ENCODE measurements around the gene CUBN.
"Not testable (repeated sequence)": the region's sequence is repeated elsewhere in the genome, so short reads cannot be mapped to it uniquely, and the experiment has no call there.

CUBN gene

GRCh38 chr10:17033529-17034260 lies 95.9 kb downstream of the CUBN start:
- DNase-seq = no peak

- no peak for DNase-seq
These were observed 97.7 kb downstream of the CUBN start for GRCh38 chr10:17031637-17032635.

- DNase-seq = peak; percentile 83
These were observed 99.9 kb downstream of the CUBN start for GRCh38 chr10:17029581-17030271.

- DNase-seq = no peak
These were observed 100.4 kb downstream of the CUBN start for GRCh38 chr10:17029239-17029580.

GRCh38 chr10:17028798-17029197 lies 100.8 kb downstream of the CUBN start:
- no peak for DNase-seq

GRCh38 chr10:17026686-17027485 lies 102.7 kb downstream of the CUBN start:
- peak; percentile 64 for DNase-seq

- DNase-seq = peak; percentile 96
These were observed 103.9 kb downstream of the CUBN start for GRCh38 chr10:17025444-17026295.

DNA sequence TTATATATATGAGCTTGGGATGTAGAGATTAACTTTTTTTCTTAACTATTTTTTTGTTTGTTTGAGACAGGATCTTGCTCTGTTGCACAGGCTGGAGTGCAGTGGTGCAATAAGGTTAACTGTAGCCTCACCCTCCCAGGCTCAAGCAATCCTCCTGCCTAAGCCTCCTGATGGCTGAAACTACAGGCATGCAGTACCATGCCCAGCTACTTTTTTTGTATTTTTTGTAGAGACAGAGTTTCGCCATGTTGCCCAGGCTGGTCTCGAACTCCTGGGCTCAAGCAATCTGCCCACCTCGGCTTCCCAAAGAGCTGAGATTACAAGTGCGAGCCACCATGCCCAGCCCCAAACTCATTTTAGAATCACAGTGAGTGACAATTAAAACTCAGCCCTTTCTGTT lies 105.2 kb downstream of the CUBN start:
- no peak for DNase-seq

GRCh38 chr10:17023386-17024298 lies 106.0 kb downstream of the CUBN start:
- DNase-seq = peak; percentile 96

GRCh38 chr10:17022896-17023295 lies 106.7 kb downstream of the CUBN start:
- no peak for DNase-seq

DNA sequence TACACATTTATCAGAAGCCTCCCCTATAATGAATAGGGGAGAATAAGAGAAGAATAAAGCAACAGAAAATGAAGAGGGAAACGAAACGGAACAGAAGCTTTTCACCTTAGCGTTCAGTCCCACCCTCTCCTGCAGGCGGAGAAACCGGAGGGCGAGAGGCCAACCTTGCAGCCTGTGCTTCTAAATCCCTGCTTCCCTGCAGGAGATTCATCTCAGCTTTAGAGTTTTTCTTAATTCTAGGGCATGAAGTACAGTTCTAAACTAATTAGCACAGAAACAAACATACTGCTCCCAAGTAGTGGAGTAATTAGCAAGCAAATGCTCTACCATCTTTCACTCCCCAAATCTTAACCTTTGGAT lies 107.2 kb downstream of the CUBN start:
- no peak for DNase-seq

DNA sequence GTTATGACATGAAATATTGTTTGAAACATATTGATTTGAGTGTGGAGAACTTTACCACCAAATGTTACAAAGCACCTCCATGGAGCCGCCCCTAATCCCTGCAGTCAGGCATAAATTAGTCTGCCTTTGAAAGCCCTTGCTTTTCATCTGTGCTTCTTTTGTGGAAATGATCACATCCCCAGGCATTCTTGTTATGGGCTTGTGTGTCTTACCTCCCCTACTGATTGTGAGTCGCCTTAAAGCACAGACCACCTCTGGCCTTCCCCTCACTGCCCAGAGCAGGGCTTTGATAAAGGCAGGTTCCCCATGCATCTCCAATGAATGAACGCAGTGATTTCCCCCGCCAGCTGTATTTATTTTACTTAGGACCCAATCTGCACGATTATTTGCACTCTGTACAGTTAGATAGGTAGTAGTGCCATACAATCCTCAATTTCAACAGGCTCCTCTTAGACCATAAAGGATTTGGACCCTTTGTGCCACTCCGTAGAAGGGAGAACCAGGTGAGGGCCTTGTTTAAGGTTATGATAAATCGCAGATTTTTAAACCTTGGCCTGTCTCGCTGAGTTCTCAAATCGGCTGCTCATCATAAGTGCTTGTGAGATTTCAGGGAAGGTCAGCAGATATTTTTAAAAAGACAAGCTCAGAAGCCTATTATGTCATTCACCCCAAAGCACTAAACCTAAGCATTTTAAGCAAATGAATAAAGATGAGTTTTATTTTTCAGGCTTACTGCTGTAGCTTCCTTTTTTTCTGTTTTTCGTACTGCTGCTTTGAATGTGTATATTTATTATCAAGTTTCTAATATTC lies 107.8 kb downstream of the CUBN start:
- DNase-seq = no peak

DNA sequence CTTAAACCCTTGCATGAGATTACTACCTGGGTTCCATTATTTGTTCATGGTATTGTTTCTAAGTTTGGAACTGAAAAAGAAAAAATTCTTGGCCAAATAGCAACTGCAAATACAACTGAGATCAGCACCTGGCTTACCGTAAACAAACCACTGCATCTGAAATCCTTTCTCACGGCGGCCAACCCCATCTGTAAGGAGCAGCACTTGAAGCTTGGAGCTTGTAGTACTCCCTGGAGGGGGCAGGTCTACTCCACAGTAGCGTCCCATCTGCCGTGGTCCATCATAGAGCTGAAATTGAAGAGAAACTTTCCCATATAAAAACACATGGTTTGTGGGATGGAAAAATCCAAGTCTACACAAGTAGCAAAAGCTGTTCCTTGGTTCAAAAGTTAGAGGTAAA lies 109.9 kb downstream of the CUBN start:
- DNase-seq = no peak

DNA sequence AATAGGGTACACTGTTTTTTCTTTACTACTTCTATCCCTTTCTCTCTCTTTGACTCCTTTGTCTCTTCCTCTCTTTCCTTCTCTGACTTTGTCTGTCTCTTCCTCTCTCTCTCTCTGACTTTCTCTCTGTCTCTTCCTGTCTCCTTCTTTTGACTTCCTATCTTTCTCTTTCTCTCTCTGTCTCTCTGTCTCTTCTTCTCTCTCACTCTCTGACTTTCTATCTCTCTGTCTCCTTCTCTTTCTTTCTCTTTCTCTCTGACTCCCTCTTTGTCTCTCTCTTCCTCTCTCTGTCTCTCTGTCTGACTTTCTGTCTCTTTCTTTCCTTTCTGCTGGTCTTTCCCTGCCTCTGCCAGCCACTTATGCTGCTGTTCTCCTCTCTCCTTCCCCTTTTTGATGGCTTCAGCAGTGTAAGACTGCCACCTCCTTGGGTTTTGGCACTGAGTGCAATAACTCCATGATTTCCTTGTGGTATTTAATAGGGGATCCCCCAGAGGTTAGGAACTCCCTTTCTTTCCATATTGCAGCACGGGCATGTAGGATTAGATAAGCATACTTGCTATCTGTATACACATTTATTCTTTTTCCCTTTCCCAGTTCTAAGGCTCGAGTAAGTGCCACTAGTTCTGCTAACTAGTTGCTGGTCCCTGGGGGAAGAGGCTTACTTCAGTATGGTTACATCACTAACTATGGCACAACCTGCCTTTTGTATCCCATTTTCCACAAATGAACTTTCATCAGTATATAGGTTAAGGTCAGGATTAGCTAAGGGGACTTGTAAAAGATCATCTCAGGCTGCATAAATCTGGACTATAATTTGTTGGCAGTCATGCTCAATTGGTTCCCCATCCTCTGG lies 116.3 kb downstream of the CUBN start:
- not testable (repeated sequence) for DNase-seq

- not testable (repeated sequence) for DNase-seq
These were observed 116.9 kb downstream of the CUBN start for GRCh38 chr10:17012731-17013130.

- DNase-seq = no peak
These were observed 119.1 kb downstream of the CUBN start for GRCh38 chr10:17010363-17011145.

DNA sequence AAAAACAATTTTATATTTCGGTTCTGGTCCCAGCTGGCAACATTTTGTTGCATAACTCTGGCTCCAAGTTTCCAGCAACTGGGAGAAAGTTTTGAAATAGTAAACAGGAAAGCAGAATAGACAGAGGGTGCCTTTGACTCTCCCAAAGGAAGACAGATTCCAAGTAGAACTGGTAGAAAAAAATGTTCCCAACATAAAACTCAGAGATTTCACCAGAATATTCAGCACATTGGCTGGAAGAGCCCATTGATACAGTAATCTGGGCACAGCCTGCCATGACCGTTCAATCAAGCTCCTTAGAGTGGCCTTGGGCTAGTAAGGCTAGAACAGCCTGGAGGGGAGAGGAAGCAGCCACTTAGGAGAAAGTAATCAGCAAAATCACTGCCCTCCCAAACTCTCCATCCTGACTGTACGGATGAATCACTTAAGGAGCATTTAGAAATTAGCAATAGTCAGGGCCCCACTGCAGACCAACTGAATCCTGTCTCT lies 120.4 kb downstream of the CUBN start:
- peak; percentile 89 for DNase-seq

DNA sequence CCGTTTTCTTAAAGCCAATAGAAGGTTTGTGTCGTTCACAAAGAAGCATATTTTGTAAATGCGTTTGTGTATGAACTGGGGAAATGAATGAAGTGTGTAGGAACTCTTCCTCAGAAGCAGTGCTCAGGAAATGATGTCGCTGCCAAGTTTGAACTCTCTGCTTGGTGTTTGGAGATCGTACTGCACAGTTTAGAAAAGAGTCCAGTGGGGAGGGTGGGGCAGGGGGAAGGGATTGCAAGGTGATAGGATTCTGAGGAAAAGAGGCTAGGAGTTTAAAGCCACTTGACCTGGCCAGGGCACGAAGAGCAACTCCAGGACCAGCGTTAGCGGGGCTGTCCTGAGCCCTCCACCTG lies 122.2 kb downstream of the CUBN start:
- DNase-seq = no peak
